ENCODE results near the gene CDKN1A. TPM values are rescaled to one million over a fixed set of nuclear protein-coding genes. Genes with fewer than 3 reads are reported as not detected.

CDKN1A gene
- total and polyA plus RNA-seq, 2 donors from 2014 or later: 46.4 to 66.2 TPM

DNA sequence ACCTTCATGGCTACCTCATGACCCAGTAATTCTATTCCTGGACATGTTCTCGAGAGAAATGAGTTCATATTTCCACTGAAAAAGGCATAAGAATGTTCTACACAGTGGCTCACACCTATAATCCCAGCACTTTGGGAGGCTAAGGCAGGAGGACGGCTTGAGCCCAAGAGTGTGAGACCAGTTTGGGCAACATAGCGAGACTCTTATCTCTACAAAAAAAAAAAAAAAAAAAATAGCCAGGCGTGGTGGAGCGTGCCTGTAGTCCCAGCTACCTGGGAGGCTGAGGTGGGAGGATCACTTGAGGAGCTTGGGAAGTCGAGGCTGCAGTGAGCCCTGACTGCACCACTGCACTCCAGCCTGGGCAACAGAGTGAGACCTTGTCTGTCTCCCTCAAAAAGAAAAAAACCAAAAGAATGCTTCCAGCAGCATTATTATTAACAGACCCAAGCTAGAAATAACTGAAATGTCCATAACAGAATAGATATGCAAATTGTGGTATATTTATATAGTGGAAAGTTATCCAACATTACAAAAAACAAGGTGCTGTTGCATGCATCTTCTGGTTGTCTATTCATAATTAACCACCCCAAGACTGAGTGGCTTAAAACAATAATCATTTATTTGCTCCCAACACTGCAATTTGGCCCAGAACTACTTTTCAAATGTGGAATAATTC, 9.7 kb downstream of the CDKN1A start:
- TF ChIP-seq CTCF (IDR thresholded peaks at IDR 0.05; ENCODE audit: borderline replicate concordance, extremely low read depth, insufficient read depth): no peak
- Histone ChIP-seq H3K4me1 (ENCODE audit: control insufficient read depth in 2 of 3, insufficient read depth in 2 of 3, low read depth in 1 of 3, low read length in 3 of 3) (peaks cover 0 to 3% (median 0%) of the 10 kb centered on the region in 3 donors), H3K27me3 (ENCODE audit: control insufficient read depth, insufficient read depth, low read length) (no peaks in the 10 kb centered on the region), H3K4me3 (ENCODE audit: low read length in 3 of 3) (no peak overlapping the region), H3K27ac (ENCODE audit: low read depth in 2 of 2, low read length in 2 of 2) (no peak overlapping the region), H3K9ac (ENCODE audit: low read length in 3 of 3) (no peak overlapping the region), H3K9me3 (ENCODE audit: control insufficient read depth in 2 of 3, insufficient read depth in 1 of 3, low read length in 3 of 3) (no peaks in the 10 kb centered on the region), H3K36me3 (ENCODE audit: control insufficient read depth in 2 of 3, insufficient read depth in 3 of 3, low read length in 3 of 3) (peaks cover 0 to 20% (median 8%) of the 10 kb centered on the region in 3 donors)
- intact Hi-C loops (cut with DNase I): no loop called here
- FAIRE-seq (no peak), DNase-seq (no peak)

DNA sequence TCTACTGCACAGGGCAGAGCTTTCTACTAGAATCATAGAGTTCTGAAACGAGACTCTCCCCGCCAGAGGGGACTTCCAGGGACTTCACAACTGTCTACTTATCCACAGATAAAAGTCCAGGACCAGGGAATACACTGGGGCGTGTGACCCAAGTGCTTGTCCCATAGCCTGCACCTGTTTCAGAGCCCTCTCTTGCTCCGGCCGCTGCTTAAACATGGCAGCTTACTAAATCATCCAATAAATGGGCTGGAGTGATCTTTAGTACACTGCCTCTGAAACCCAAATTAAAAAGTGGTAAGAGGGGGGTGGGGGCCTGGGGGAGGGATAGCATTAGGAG, 10.2 kb downstream of the CDKN1A start:
- H3K9me3 ChIP-seq (ENCODE audit: control insufficient read depth in 2 of 3, insufficient read depth in 1 of 3, low read length in 3 of 3): no peaks in the 10 kb centered on the region
- H3K36me3 ChIP-seq (ENCODE audit: control insufficient read depth in 2 of 3, insufficient read depth in 3 of 3, low read length in 3 of 3): peaks cover 0 to 20% (median 8%) of the 10 kb centered on the region in 3 donors
- H3K27me3 ChIP-seq (ENCODE audit: control insufficient read depth, insufficient read depth, low read length): no peaks in the 10 kb centered on the region
- H3K9ac ChIP-seq (ENCODE audit: low read length in 3 of 3): no peak overlapping the region
- DNase-seq (no peak), FAIRE-seq (no peak)
- intact Hi-C loops (cut with DNase I): no loop called here
- H3K27ac ChIP-seq (ENCODE audit: low read depth in 2 of 2, low read length in 2 of 2): no peak overlapping the region
- no peak overlapping the region for H3K4me3 ChIP-seq (ENCODE audit: low read length in 3 of 3)
- H3K4me1 ChIP-seq (ENCODE audit: control insufficient read depth in 2 of 3, insufficient read depth in 2 of 3, low read depth in 1 of 3, low read length in 3 of 3): no peaks in the 10 kb centered on the region
- TF ChIP-seq CTCF (IDR thresholded peaks at IDR 0.05; ENCODE audit: borderline replicate concordance, extremely low read depth, insufficient read depth): no peak

DNA sequence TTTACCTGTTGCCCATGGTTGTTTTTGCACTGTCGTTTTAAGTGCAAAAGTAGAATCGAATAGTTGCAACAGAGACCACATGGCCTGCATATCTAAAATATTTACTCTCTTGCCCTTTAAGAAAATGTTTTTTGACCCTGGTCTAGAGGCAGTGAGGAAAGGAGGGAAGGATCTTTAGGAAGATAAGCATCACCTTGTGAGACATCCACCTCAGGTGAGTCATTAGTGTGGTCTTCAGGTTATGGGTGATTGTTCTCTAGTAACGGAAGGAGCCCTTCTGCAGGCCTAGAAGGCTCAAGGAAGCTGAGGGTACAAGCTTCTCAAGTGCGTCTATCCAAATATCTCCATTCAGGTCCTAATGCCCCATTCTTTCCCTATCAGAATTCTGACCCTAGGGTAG, 12.5 kb downstream of the CDKN1A start:
- FAIRE-seq: no peak
- Histone ChIP-seq H3K9me3 (ENCODE audit: control insufficient read depth in 2 of 3, insufficient read depth in 1 of 3, low read length in 3 of 3) (no peaks in the 10 kb centered on the region), H3K27ac (ENCODE audit: low read depth in 2 of 2, low read length in 2 of 2) (no peak overlapping the region), H3K4me3 (ENCODE audit: low read length in 3 of 3) (no peak overlapping the region), H3K36me3 (ENCODE audit: control insufficient read depth in 2 of 3, insufficient read depth in 3 of 3, low read length in 3 of 3) (peaks cover 0 to 5% (median under 1%) of the 10 kb centered on the region in 3 donors), H3K27me3 (ENCODE audit: control insufficient read depth, insufficient read depth, low read length) (no peaks in the 10 kb centered on the region), H3K9ac (ENCODE audit: low read length in 3 of 3) (no peak overlapping the region), H3K4me1 (ENCODE audit: control insufficient read depth in 2 of 3, insufficient read depth in 2 of 3, low read depth in 1 of 3, low read length in 3 of 3) (no peaks in the 10 kb centered on the region)
- no peak for DNase-seq
- intact Hi-C loops (cut with DNase I): loop anchor here (10.0 kb wide), 1 partner anchor 54 kb away; no protein-coding TSS in a partner anchor
- no peak for TF ChIP-seq CTCF (IDR thresholded peaks at IDR 0.05; ENCODE audit: borderline replicate concordance, extremely low read depth, insufficient read depth)

All from kidney (tissue), 14 donors.